T-helper 17 cell (primary cell): ENCODE measurements around the gene GABRD. TPM values are rescaled to one million over a fixed set of nuclear protein-coding genes. Genes with fewer than 3 reads are reported as not detected.

ENCODE experiments used
- ATAC-seq: fragments of 150-1000 bp; cut with Tn5 transposase; 2 replicates; pipeline ENCODE4 v1.10.0; 2021; ENCODE audit warnings: mild to moderate bottlenecking, moderate library complexity
- DNase-seq, 3 donors: peaks; one replicate each; pipeline versions ENCODE4 v3.0.0 to v3.0.0-alpha.2; 2020 to 2021
- H3K9me3 ChIP-seq: one replicate; pipeline ENCODE4 v1.7.0; 2013; ENCODE audit warnings: low read length, mild to moderate bottlenecking; ENCODE audit not compliant: control insufficient read depth, poor library complexity, severe bottlenecking
- H3K27ac Mint-ChIP-seq: one replicate; pipeline ENCODE4 v1.8.0; 2022; ENCODE audit warnings: mild to moderate bottlenecking, moderate library complexity, mixed read lengths
- H3K27me3 Mint-ChIP-seq: one replicate; pipeline ENCODE4 v1.8.0; 2022; ENCODE audit warnings: mixed read lengths
- H3K36me3 Mint-ChIP-seq: one replicate; pipeline ENCODE4 v1.8.0; 2022; ENCODE audit warnings: low read depth, mixed read lengths
- H3K4me1 Mint-ChIP-seq: one replicate; pipeline ENCODE4 v1.8.0; 2022; ENCODE audit warnings: mild to moderate bottlenecking, mixed read lengths
- H3K4me3 Mint-ChIP-seq: one replicate; pipeline ENCODE4 v1.8.0; 2022; ENCODE audit warnings: mild to moderate bottlenecking, moderate library complexity, mixed read lengths
- total RNA-seq, 4 donors: library from RNA in 2 of 4; stranded (reverse) in 2 of 4; gene quantifications; one replicate each; pipeline ENCODE4 v1.2.3 and lab custom pipeline; 2022 to 2026

GABRD gene
- total RNA-seq, 2 donors from 2014 or later, result 0.17 TPM; not detected in 1

GRCh38 chr1:2050793-2051682 lies 31.9 kb downstream of the GABRD start:
- H3K4me3 Mint-ChIP-seq, result peak overlapping the region; percentile 78
- ATAC-seq (no peak), DNase-seq (no peak)
- no peaks in the 10 kb centered on the region for H3K36me3 Mint-ChIP-seq
- H3K27ac Mint-ChIP-seq, result peak overlapping the region; percentile 72
- peaks cover 27% of the 10 kb centered on the region for H3K4me1 Mint-ChIP-seq
- H3K27me3 Mint-ChIP-seq, result peaks cover 6% of the 10 kb centered on the region
- no peaks in the 10 kb centered on the region for H3K9me3 ChIP-seq

- ATAC-seq (no peak), DNase-seq (no peak)
- Mint-ChIP-seq H3K4me3 (peak overlapping the region; percentile 81), H3K4me1 (peaks cover 25% of the 10 kb centered on the region), H3K36me3 (no peaks in the 10 kb centered on the region), H3K27me3 (peaks cover 6% of the 10 kb centered on the region), H3K27ac (peak overlapping the region; percentile 72)
- H3K9me3 ChIP-seq, result no peaks in the 10 kb centered on the region
Measured at GRCh38 chr1:2052054-2052679, 33.0 kb downstream of the GABRD start.

- Mint-ChIP-seq H3K4me3 (peak overlapping the region; percentile 81), H3K36me3 (no peaks in the 10 kb centered on the region), H3K27ac (peak overlapping the region; percentile 72), H3K4me1 (peaks cover 25% of the 10 kb centered on the region), H3K27me3 (peaks cover 6% of the 10 kb centered on the region)
- H3K9me3 ChIP-seq, result no peaks in the 10 kb centered on the region
- ATAC-seq, result no peak
- DNase-seq, result no peak
Measured at GRCh38 chr1:2052756-2053155, 33.6 kb downstream of the GABRD start.

- H3K9me3 ChIP-seq, result no peaks in the 10 kb centered on the region
- Mint-ChIP-seq H3K4me3 (peak overlapping the region; percentile 59), H3K27ac (no peak overlapping the region), H3K36me3 (no peaks in the 10 kb centered on the region), H3K27me3 (peaks cover 4% of the 10 kb centered on the region), H3K4me1 (peaks cover 25% of the 10 kb centered on the region)
- ATAC-seq, result no peak
- DNase-seq, result no peak
Measured at GRCh38 chr1:2053217-2053616, 34.1 kb downstream of the GABRD start.

- no peaks in the 10 kb centered on the region for H3K9me3 ChIP-seq
- Mint-ChIP-seq H3K27ac (no peak overlapping the region), H3K27me3 (no peaks in the 10 kb centered on the region), H3K4me1 (peaks cover 20% of the 10 kb centered on the region), H3K4me3 (no peak overlapping the region), H3K36me3 (no peaks in the 10 kb centered on the region)
- ATAC-seq (no peak), DNase-seq (no peak)
Measured at GRCh38 chr1:2053784-2054376, 34.7 kb downstream of the GABRD start.

GRCh38 chr1:2054560-2054959 lies 35.4 kb downstream of the GABRD start:
- Mint-ChIP-seq H3K27ac (no peak overlapping the region), H3K4me1 (peaks cover 14% of the 10 kb centered on the region), H3K36me3 (no peaks in the 10 kb centered on the region), H3K27me3 (no peaks in the 10 kb centered on the region), H3K4me3 (no peak overlapping the region)
- ATAC-seq (no peak), DNase-seq (no peak)
- no peaks in the 10 kb centered on the region for H3K9me3 ChIP-seq

GRCh38 chr1:2055911-2056575 lies 36.9 kb downstream of the GABRD start:
- Mint-ChIP-seq H3K27ac (no peak overlapping the region), H3K4me1 (peaks cover 14% of the 10 kb centered on the region), H3K4me3 (no peak overlapping the region), H3K27me3 (no peaks in the 10 kb centered on the region), H3K36me3 (no peaks in the 10 kb centered on the region)
- DNase-seq, result no peak
- no peak for ATAC-seq
- no peaks in the 10 kb centered on the region for H3K9me3 ChIP-seq

- H3K9me3 ChIP-seq, result no peaks in the 10 kb centered on the region
- Mint-ChIP-seq H3K27ac (no peak overlapping the region), H3K4me1 (peaks cover 9% of the 10 kb centered on the region), H3K4me3 (no peak overlapping the region), H3K27me3 (no peaks in the 10 kb centered on the region), H3K36me3 (no peaks in the 10 kb centered on the region)
- DNase-seq (no peak), ATAC-seq (no peak)
Measured at GRCh38 chr1:2056955-2057590, 37.9 kb downstream of the GABRD start.

- no peaks in the 10 kb centered on the region for H3K9me3 ChIP-seq
- peaks cover 8% of the 10 kb centered on the region for H3K36me3 Mint-ChIP-seq
- H3K27me3 Mint-ChIP-seq, result no peaks in the 10 kb centered on the region
- ATAC-seq (no peak), DNase-seq (no peak)
- no peak overlapping the region for H3K27ac Mint-ChIP-seq
- no peaks in the 10 kb centered on the region for H3K4me1 Mint-ChIP-seq
- H3K4me3 Mint-ChIP-seq, result no peak overlapping the region
Measured at GRCh38 chr1:2059290-2059953, 40.3 kb downstream of the GABRD start.

GRCh38 chr1:2060072-2060471 lies 40.9 kb downstream of the GABRD start:
- no peak overlapping the region for H3K4me3 Mint-ChIP-seq
- H3K9me3 ChIP-seq, result no peaks in the 10 kb centered on the region
- no peaks in the 10 kb centered on the region for H3K4me1 Mint-ChIP-seq
- H3K27me3 Mint-ChIP-seq, result no peaks in the 10 kb centered on the region
- peaks cover 12% of the 10 kb centered on the region for H3K36me3 Mint-ChIP-seq
- no peak overlapping the region for H3K27ac Mint-ChIP-seq
- ATAC-seq, result no peak
- no peak for DNase-seq

- no peak for DNase-seq
- H3K9me3 ChIP-seq, result no peaks in the 10 kb centered on the region
- Mint-ChIP-seq H3K4me3 (no peak overlapping the region), H3K27me3 (no peaks in the 10 kb centered on the region), H3K4me1 (no peaks in the 10 kb centered on the region), H3K36me3 (peaks cover 12% of the 10 kb centered on the region), H3K27ac (no peak overlapping the region)
- no peak for ATAC-seq
Measured at GRCh38 chr1:2060535-2060934, 41.4 kb downstream of the GABRD start.

- Mint-ChIP-seq H3K4me3 (no peak overlapping the region), H3K4me1 (peaks cover under 1% of the 10 kb centered on the region), H3K27ac (no peak overlapping the region), H3K36me3 (peaks cover 12% of the 10 kb centered on the region), H3K27me3 (no peaks in the 10 kb centered on the region)
- H3K9me3 ChIP-seq, result no peaks in the 10 kb centered on the region
- DNase-seq, result no peak
- ATAC-seq, result no peak
Measured at GRCh38 chr1:2061065-2061778, 42.1 kb downstream of the GABRD start.
